Endothelial cell of umbilical vein (primary cell): ENCODE results near the gene NKX2-3. TPM values are rescaled to one million over a fixed set of nuclear protein-coding genes. Genes with fewer than 3 reads are reported as not detected.

Experiments used
- BruUV-seq: library from RNA; stranded (reverse); fragments of 400-500 nt; replicated peaks from 2 replicates; lab custom pipeline; 2021; lab: Mats Ljungman, UMichigan
- CTCF ChIA-PET: fragments of 300-600, 350-600 bp; sonication (Branson Sonifier 250); formaldehyde crosslinking; loops from one replicate; lab custom pipeline; 2021; ENCODE audit warnings: antibody characterized with exemption, inconsistent platforms; lab: Charles Lee
- POLR2A ChIA-PET: fragments of 300-600, 350-600 bp; sonication (Branson Sonifier 250); formaldehyde crosslinking; loops from one replicate; lab custom pipeline; 2021; ENCODE audit warnings: antibody characterized with exemption, inconsistent platforms; lab: Charles Lee
- DNase-seq: peaks from one replicate; pipeline ENCODE4 v3.0.0-alpha.2; 2011; ENCODE audit warnings: low read depth, low spot score
- FAIRE-seq: peaks from 2 replicates; lab custom pipeline; 2011; peaks lifted over from hg19 to GRCh38; lab: Jason Lieb, UNC
- H2AFZ ChIP-seq: 2 replicates; pipeline ENCODE4 v1.6.0; 2012; ENCODE audit warnings: low read depth, low read length, control low read depth, inconsistent platforms
- H3K27ac ChIP-seq: 2 replicates; pipeline ENCODE4 v1.5.1; 2011; ENCODE audit warnings: low read depth, mild to moderate bottlenecking, control low read depth, low read length, moderate library complexity; ENCODE audit not compliant: insufficient read depth
- H3K27me3 ChIP-seq, 2 experiments: 2 replicates each; pipeline versions ENCODE4 v1.6.0 to v1.6.1; 2011; ENCODE audit warnings: low read length in 2 of 2, mixed read lengths in 1 of 2; ENCODE audit not compliant: control insufficient read depth in 2 of 2, insufficient read depth in 2 of 2
- H3K36me3 ChIP-seq, 2 experiments: 2 replicates in 1 of 2; 3 replicates in 1 of 2; pipeline ENCODE4 v1.5.1; 2011; ENCODE audit warnings: low read length in 2 of 2, mild to moderate bottlenecking in 1 of 2, moderate library complexity in 1 of 2; ENCODE audit not compliant: control insufficient read depth in 2 of 2, insufficient read depth in 2 of 2; ENCODE audit errors: extremely low read depth in 1 of 2
- H3K4me1 ChIP-seq: 3 replicates; pipeline ENCODE4 v1.5.1; 2011; ENCODE audit warnings: mild to moderate bottlenecking, low read length; ENCODE audit not compliant: control insufficient read depth, insufficient read depth; ENCODE audit errors: extremely low read depth
- H3K4me2 ChIP-seq: 2 replicates; pipeline ENCODE4 v1.6.1; 2011; ENCODE audit warnings: low read length, control low read depth, mixed read lengths; ENCODE audit not compliant: insufficient read depth
- H3K4me3 ChIP-seq, 3 experiments: fragments of 200-600 bp in 1 of 3; sonication (generic), shearing (Covaris generic) in 1 of 3; replicated peaks in 1 of 3; 2 replicates each; pipeline ENCODE4 v1.5.1; 2011 to 2016; ENCODE audit warnings: control low read depth in 3 of 3, low read length in 3 of 3, mild to moderate bottlenecking in 2 of 3, inconsistent platforms in 1 of 3, low read depth in 1 of 3, moderate library complexity in 1 of 3; ENCODE audit not compliant: insufficient read depth in 1 of 3
- H3K79me2 ChIP-seq: 2 replicates; pipeline ENCODE4 v1.6.0; 2012; ENCODE audit warnings: low read length, inconsistent platforms; ENCODE audit not compliant: control insufficient read depth, insufficient read depth
- H3K9ac ChIP-seq: replicated peaks from 2 replicates; pipeline ENCODE3; 2011; ENCODE audit warnings: low read length, control low read depth; ENCODE audit not compliant: insufficient read depth; ENCODE audit errors: extremely low read depth
- H3K9me1 ChIP-seq: replicated peaks from 3 replicates; pipeline ENCODE4 v1.6.0; 2011; ENCODE audit warnings: mild to moderate bottlenecking, low read length; ENCODE audit not compliant: control insufficient read depth, insufficient read depth; ENCODE audit errors: extremely low read depth
- H3K9me3 ChIP-seq: replicated peaks from 2 replicates; pipeline ENCODE4 v1.5.1; 2012; ENCODE audit warnings: low read length, inconsistent platforms; ENCODE audit not compliant: control insufficient read depth, insufficient read depth
- H4K20me1 ChIP-seq: replicated peaks from 2 replicates; pipeline ENCODE3; 2011; ENCODE audit warnings: mild to moderate bottlenecking, low read length; ENCODE audit not compliant: control insufficient read depth, insufficient read depth; ENCODE audit errors: extremely low read depth
- EZH2 ChIP-seq: IDR thresholded peaks from 2 replicates; pipeline ENCODE4 v1.6.1; 2012; ENCODE audit warnings: borderline replicate concordance, low read depth, mild to moderate bottlenecking, moderate library complexity, low read length, inconsistent platforms; ENCODE audit not compliant: severe bottlenecking
- FOS ChIP-seq: IDR thresholded peaks from 2 replicates; pipeline ENCODE4 v1.6.1; 2011; ENCODE audit warnings: mild to moderate bottlenecking, low read length, moderate library complexity, borderline replicate concordance; ENCODE audit not compliant: insufficient read depth
- JUN ChIP-seq: IDR thresholded peaks from 2 replicates; pipeline ENCODE4 v1.6.1; 2011; ENCODE audit warnings: borderline replicate concordance, low read depth; ENCODE audit not compliant: insufficient read length, insufficient read depth
- POLR2AphosphoS5 ChIP-seq: IDR thresholded peaks from 2 replicates; pipeline ENCODE4 v1.6.1; 2012; ENCODE audit warnings: low read depth, mild to moderate bottlenecking, control low read depth, low read length, moderate library complexity; ENCODE audit not compliant: insufficient read depth
- dilution Hi-C: fragments of 300-500 bp; cut with MboI; formaldehyde crosslinking; loops from one replicate; pipeline ENCODE4 v1.15.0; 2019; ENCODE audit warnings: low sequenced_read_pairs; ENCODE audit not compliant: extremely low pct_ligation_motif_present
- intact Hi-C: fragments of 100-400 bp; cut with micrococcal nuclease; formaldehyde crosslinking; loops from one replicate; pipeline ENCODE4 v1.10.0; 2022
- polyA plus RNA-seq, 4 experiments: library from polyadenylated mRNA; depleted of rRNA in 3 of 4; stranded (reverse) in 3 of 4; unstranded in 1 of 4; fragments of >200 nt; gene quantifications; 2 replicates each; pipeline versions ENCODE4 v1.2.1 to v1.2.3, GENCODE V29; 2011 to 2012; ENCODE audit warnings: missing spikeins in 1 of 4
- total RNA-seq: library from RNA; stranded (reverse); gene quantifications from 2 replicates; pipeline ENCODE4 v1.2.3, GENCODE V29; 2021

The NKX2-3 gene
- total and polyA plus RNA-seq, 2 donors (not counting 3 experiments of a cell fraction or from before 2014, with no cell fraction given), result not detected

- BruUV-seq, result no TSS peak
- dilution Hi-C loops, result no loop called here
- TF ChIP-seq FOS (no peak), JUN (no peak), POLR2AphosphoS5 (no peak)
Measured at GRCh38 chr10:99520847-99521764, 11.6 kb upstream of the NKX2-3 start.

GRCh38 chr10:99521765-99522469 is 10.8 kb upstream of the NKX2-3 start:
- intact Hi-C loops, result no loop called here
- Histone ChIP-seq H3K9me1 (no peaks in the 10 kb centered on the region), H4K20me1 (no peaks in the 10 kb centered on the region), H3K9ac (no peak overlapping the region), H2AFZ (no peak overlapping the region), H3K79me2 (no peaks in the 10 kb centered on the region), H3K36me3 (no peaks in the 10 kb centered on the region), H3K27ac (no peak overlapping the region), H3K4me1 (no peaks in the 10 kb centered on the region), H3K4me3 (no peak overlapping the region), H3K27me3 (peaks cover 87 to 93% of the 10 kb centered on the region in 2 experiments), H3K9me3 (no peaks in the 10 kb centered on the region), H3K4me2 (no peak overlapping the region)
- no peak for TF ChIP-seq POLR2AphosphoS5
- TF ChIP-seq EZH2, result peak; percentile 60
- ChIA-PET POLR2A (no interaction called here), CTCF (interaction anchor here (1.2 to 1.4 kb wide), 3 partner anchors 10 to 130 kb away, joined by 3 to 5 read pairs (median 3); no protein-coding TSS in a partner anchor)
- dilution Hi-C loops, result no loop called here
- no TSS peak for BruUV-seq
- no peak for DNase-seq
- FAIRE-seq, result no peak

More at GRCh38 chr10:99520847-99521764, 11.6 kb upstream of the NKX2-3 start:
- H3K9ac ChIP-seq, result no peak overlapping the region
- FAIRE-seq (no peak), DNase-seq (no peak)
- H3K9me3 ChIP-seq, result no peaks in the 10 kb centered on the region
- no peaks in the 10 kb centered on the region for H3K9me1 ChIP-seq
- intact Hi-C loops, result no loop called here
- no peak overlapping the region for H3K4me3 ChIP-seq
- peaks cover 79 to 85% of the 10 kb centered on the region in 2 experiments for H3K27me3 ChIP-seq
- no peaks in the 10 kb centered on the region for H4K20me1 ChIP-seq
- no peak overlapping the region for H2AFZ ChIP-seq
- H3K4me1 ChIP-seq, result no peaks in the 10 kb centered on the region
- no peak overlapping the region for H3K27ac ChIP-seq
- H3K36me3 ChIP-seq, result no peaks in the 10 kb centered on the region
- H3K4me2 ChIP-seq, result no peak overlapping the region
- ChIA-PET POLR2A (no interaction called here), CTCF (interaction anchor here (0.7 to 1.4 kb wide), 4 partner anchors 11 to 129 kb away, joined by 3 to 5 read pairs (median 3); no protein-coding TSS in a partner anchor)
- H3K79me2 ChIP-seq, result no peaks in the 10 kb centered on the region
